Stimulated activated CD8-positive, alpha-beta memory T cell treated with anti-CD3 and anti-CD28 coated beads, Interleukin-15, amount 100 ng/mL, for 24 hours (primary cell): Measurements from ENCODE around the gene SSTR3.

Experiments used
- DNase-seq: peaks from one replicate; pipeline ENCODE4 v3.0.0-alpha.2; 2020; ENCODE audit warnings: low read depth

SSTR3 gene

GRCh38 chr22:37196539-37197450 is 15.5 kb downstream of the SSTR3 start:
- DNase-seq = no peak

DNA sequence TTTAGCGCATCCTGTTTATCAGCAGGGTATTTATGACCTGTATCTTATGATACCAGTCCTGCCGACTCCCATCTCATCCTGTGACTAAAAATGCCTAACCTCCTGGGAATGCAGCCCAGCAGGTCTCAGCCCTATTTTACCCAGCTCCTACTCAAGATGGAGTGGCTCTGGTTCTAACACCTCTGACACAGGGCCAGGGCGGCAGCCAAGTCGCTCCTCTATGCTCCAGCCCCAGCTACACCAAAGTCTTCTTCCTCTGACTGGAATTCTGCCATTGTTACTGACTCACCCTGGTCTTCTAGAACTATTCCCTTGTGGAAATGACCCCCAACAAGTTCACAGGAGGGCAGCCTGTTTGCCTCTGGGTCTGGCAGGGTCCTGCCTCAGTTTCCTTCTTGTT is 16.4 kb downstream of the SSTR3 start:
- DNase-seq = no peak

GRCh38 chr22:37194750-37195149 is 17.5 kb downstream of the SSTR3 start:
- DNase-seq = no peak

GRCh38 chr22:37193629-37194191 is 18.6 kb downstream of the SSTR3 start:
- DNase-seq = no peak

DNA sequence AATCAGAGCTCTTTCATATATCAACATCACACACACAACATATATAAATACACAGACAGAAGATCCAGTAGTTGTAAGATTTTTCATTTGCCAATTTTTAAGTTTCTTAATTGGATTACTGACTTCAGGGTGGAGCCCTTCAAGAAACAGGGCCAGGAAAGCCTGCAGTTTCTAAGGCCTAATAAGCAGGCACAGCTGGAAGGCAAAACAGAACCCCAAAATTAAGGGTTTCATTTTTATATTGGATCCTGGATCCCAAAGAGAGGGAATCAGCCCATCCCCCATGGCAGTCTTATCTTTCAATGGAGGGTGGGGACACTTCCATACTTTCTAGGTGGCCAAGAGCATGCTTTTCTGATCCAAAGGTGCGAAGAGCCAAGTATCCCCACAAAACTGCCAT is 19.5 kb downstream of the SSTR3 start:
- no peak for DNase-seq

GRCh38 chr22:37192204-37192603 is 20.1 kb downstream of the SSTR3 start:
- no peak for DNase-seq

- no peak for DNase-seq
These were observed 22.0 kb downstream of the SSTR3 start for GRCh38 chr22:37190262-37190780.

DNA sequence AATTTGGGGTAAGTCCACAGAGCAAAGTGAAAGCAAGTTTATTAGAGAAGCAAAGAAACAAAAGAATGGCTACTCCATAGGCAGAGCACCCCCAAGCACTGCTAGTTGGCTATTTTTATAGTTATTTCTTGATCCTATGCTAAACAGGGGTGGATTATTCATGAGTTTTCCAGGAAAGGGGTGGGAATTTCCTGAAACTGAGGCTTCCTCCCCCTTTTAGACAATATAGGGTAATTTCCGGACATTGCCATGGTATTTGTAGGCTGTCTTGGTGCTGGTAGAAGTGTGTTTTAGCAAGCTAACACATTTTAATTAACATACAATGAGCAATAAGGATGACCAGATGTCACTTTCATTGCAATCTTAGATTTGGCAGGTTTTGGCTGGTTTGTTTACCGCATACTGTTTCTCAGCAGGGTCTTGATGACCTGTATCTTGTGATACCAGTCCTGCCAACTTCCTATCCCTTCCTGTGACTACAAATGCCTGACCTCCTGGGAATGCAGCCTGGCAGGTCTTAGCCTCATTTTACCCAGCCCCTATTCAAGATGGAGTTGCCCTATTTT is 23.3 kb downstream of the SSTR3 start:
- DNase-seq = no peak

DNA sequence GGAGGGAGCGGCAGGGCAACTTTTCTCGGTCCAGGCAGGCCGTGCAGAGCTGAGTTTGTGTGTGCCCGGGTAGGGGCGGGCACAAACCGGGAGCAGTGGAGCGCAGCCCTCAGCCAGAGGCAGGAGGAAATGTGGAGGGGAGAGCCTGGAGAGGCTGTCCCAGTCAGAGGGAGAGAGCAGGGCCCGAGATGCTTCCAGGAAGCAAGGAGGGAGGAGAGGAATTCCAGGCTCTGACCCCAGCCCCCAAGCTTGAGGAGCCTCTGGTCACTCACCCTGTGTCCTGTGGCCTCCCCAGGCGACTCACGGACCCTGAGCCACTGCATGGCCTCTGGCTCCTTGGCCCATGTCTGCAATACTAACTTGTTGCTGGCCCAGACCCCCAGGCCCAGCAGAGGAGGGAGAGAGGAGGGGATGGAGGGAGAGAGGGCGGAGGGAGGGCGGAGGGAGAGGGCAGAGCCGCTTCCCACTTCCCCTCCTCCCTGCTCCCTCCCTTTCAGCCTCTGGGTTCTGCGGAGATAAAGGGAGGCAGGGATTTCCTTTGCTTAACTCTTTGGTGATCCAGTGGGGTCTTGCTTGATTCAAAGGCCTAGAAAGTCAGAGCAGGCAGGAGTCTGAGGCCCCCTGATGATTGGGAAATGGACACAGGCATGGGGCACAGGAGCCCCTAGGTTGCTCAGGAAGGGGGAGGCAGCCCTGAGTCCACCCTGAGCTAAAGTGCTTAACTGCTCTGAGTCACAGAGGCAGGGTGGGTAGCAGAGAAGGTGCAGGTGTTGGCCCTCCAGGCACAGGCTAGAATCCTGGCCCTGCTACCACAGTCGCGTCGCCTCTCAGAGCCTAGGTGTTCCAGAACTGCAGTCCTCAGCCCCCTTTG is 24.2 kb downstream of the SSTR3 start, which contains the start of gene C1QTNF6:
Gene C1QTNF6, minus strand, starts transcription at position 357 of the 871 bp plus-strand sequence. Its CDS starts 34 bp downstream, at position 323.
- no peak for DNase-seq

GRCh38 chr22:37187552-37187890 is 24.8 kb downstream of the SSTR3 start:
- DNase-seq = no peak

- no peak for DNase-seq
These were observed 25.2 kb downstream of the SSTR3 start for GRCh38 chr22:37186997-37187522.

GRCh38 chr22:37186228-37186996 is 25.9 kb downstream of the SSTR3 start:
- no peak for DNase-seq

DNA sequence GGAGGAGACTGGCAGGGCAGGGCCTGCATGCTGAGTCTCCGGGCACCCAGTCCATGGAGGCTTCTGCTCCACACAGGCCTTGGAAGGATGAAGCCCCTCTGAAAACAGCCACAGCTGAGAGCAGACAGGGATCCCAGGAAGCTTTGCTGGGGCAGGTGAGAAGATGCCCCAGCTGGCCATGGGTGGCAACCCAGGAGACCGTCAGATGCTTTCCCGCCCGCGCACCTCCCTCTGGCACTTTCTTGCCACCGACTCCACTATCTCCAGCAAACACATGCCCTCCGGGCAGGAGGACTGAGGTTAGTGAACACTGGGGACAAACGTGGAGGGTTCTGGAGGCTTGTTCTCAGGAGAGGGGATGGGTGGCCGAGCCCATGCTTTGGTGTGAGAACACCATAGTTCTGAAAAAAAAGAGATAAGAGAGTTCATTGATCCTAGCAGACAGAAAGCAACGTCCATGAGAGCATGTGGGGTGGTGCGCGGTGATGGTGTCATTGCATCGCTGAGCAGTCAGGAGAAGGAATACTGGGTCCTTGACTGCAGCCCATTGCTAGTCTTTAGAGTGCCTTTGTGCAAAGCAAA is 26.5 kb downstream of the SSTR3 start:
- no peak for DNase-seq

DNA sequence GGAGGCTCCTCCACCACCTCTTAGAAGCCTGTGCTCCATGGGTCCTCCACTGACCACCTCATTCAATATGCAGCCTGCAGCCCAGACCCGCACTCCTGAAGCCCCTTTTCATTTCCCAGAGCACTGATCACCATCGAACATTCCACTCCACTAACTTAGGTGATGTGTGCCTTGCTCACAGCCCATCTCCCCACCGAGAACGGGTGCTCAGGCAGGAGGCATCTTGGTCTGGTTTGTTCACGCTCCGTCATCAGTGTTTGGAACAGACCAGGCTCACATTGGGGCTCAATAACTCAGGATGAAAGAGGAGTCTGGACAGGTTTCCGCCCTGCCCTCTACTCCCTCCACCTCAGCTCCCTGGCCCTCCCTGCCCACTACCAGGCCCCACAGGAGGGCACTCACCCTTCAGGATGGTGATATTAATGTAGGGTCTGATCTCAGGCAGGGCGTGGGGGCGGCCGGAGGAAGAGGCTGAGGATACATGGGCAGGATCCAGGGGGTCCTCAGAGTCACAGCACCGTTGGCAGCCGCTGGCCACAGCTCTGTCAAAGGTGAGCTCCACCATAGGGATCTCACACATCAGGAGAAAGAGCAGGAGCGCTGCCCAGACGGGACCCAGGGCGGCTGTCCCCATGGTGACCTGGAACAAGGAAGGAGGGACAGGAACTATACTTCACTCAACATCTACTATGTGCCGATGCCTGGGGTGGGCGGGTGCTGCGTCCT is 27.3 kb downstream of the SSTR3 start:
- no peak for DNase-seq

GRCh38 chr22:37184380-37184755 is 27.9 kb downstream of the SSTR3 start:
- no peak for DNase-seq

- DNase-seq = no peak
These were observed 28.6 kb downstream of the SSTR3 start for GRCh38 chr22:37183432-37184379.

DNA sequence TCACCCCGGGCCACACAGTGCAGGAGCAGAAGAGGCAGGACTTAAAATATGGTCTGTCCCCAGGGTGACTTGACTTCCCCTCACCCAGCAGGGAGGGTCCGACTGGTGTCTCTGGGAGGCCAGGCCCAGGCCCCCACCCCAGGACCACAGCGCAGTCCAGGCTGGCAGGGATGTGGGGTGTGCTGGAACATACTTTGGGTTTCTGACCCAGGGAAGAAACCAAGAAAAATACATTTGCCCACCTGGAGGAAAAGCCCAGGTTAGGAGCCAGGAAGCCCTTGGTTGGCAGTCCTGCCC is 29.4 kb downstream of the SSTR3 start:
- no peak for DNase-seq

- DNase-seq = no peak
These were observed 30.0 kb downstream of the SSTR3 start for GRCh38 chr22:37182101-37182948.
